ENCODE measurements around the gene PKHD1. TPM values are rescaled to one million over a fixed set of nuclear protein-coding genes. Genes with fewer than 3 reads are reported as not detected.
A peak's percentile ranks its signal among the peaks of the same experiment; 100 is the strongest.

Gene PKHD1
- total RNA-seq, 1 donor from 2014 or later, result 1.6 TPM

- Histone ChIP-seq H3K36me3 (ENCODE audit: control insufficient read depth, insufficient read depth, low read length) (peaks cover 3% of the 10 kb centered on the region), H3K27me3 (ENCODE audit: control insufficient read depth, insufficient read depth, low read length) (no peaks in the 10 kb centered on the region), H3K4me3 (ENCODE audit: low read depth, low read length) (no peak overlapping the region)
- TF ChIP-seq CTCF (IDR thresholded peaks at IDR 0.05; ENCODE audit: insufficient read depth, low read length, poor library complexity, severe bottlenecking), result no peak
- no peak for DNase-seq (ENCODE audit: low read depth)
Measured at GRCh38 chr6:52022675-52023074, 64.7 kb downstream of the PKHD1 start.

DNA sequence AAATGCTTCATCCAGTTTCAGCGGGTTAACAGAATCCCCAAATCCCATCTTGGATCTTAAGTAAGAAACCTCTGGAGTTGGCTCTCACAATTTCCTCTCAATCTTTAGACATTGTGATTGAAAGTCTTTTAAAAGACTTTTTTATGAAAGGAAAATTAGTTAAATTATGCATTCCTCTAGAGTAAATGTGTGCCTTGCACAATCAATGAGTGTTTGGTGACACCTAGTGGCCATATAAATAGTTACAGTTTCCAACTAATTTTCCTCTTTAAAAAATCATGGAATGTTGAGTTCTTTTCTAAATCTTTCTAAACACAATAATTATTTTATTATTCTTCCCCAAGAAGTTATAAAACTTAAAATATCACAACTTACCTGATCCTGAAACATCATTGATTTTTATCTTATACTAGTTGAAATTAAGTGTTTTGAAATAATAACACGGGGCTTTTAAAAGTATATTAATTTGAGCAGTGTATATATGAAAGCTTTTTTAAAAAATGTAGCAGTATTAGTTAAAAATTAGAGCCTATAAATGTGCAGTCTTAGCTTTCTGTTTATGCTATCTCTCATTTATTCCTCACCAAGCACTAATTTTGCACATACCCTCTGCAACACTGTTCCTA lies 66.4 kb downstream of the PKHD1 start:
- Histone ChIP-seq H3K27me3 (ENCODE audit: control insufficient read depth, insufficient read depth, low read length) (no peaks in the 10 kb centered on the region), H3K36me3 (ENCODE audit: control insufficient read depth, insufficient read depth, low read length) (peaks cover 3% of the 10 kb centered on the region), H3K4me3 (ENCODE audit: low read depth, low read length) (no peak overlapping the region)
- TF ChIP-seq CTCF (IDR thresholded peaks at IDR 0.05; ENCODE audit: insufficient read depth, low read length, poor library complexity, severe bottlenecking), result peak; percentile 35
- DNase-seq (ENCODE audit: low read depth), result no peak

DNA sequence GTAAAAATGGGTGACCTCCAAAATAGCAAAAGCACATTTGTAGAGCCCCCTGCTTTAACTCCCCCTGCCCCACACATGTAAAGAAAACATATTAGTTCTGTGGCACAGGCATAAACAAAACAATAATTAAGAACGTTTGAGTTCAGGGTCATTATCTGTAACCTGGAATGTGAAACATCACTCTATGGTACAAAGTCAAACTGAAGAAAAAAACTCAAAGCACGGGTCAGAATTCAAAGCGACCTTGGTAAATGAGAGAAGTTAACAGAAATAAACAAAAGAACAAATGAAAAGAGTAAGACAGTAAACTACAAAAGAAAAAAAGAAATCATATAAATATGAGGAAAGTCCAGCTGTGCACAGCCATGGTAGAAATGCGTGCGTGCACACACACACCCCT lies 67.5 kb downstream of the PKHD1 start:
- no peak for DNase-seq (ENCODE audit: low read depth)
- peaks cover 1% of the 10 kb centered on the region for H3K36me3 ChIP-seq (ENCODE audit: control insufficient read depth, insufficient read depth, low read length)
- no peaks in the 10 kb centered on the region for H3K27me3 ChIP-seq (ENCODE audit: control insufficient read depth, insufficient read depth, low read length)
- TF ChIP-seq CTCF (IDR thresholded peaks at IDR 0.05; ENCODE audit: insufficient read depth, low read length, poor library complexity, severe bottlenecking), result no peak
- H3K4me3 ChIP-seq (ENCODE audit: low read depth, low read length), result no peak overlapping the region

DNA sequence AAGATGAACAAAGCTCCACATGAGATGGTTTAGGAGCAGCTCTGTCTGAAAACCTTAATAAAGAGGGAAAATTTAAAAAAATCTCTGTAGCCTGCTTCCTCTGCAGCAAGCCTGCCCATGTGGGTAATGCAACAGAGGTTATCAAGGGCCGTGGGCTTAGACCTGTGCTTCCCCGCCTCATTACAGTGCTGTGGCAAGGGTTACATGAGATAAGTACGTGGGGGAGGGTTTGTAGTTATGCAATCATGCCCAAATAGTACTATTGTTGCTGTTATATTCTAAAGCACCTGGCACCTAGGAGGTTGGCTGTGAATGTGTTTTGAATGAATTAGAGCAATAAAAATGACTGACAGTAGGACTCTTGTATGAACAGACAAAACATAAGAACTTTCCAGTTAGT lies 68.3 kb downstream of the PKHD1 start:
- no peak for DNase-seq (ENCODE audit: low read depth)

DNA sequence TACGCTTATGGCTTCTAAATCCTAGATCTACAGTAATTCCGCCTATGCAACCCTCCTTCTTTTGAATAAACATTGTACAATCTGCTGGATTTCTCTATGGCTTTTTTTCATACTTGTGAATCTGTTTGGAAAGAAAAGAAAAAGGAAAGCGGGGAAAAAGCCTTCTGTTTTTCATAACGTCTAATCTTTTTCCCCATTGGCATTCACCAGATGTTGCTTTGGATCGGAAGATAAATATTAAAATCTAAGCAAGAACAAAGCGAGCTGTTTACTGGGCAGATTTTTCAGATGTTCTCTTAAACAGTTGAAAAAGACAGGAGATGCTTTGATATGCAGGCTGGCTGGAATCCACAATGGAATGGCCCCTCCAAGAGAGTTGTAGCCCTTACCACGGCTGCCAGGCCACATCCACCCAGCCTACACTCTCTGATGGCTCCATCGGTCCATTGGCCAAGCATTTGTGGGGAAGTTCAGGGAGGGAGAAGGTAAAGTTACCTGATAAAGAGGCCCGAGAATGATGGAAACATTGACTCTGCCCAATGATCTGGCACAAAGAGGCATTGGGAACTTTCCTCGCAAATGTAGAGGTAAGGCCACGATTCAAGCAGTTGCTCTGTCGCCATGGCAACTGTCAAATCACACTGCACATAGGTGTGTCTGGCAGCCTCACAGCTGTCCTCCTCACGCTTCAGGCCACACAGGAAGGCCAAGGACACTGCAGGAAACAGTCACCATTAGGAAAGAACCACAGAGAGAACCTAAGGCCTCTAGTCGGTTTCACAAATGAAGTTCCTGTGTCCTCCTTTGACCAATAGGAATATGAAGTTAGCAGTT lies 70.3 kb downstream of the PKHD1 start:
- DNase-seq (ENCODE audit: low read depth), result no peak
- TF ChIP-seq CTCF (IDR thresholded peaks at IDR 0.05; ENCODE audit: insufficient read depth, low read length, poor library complexity, severe bottlenecking), result no peak
- Histone ChIP-seq H3K36me3 (ENCODE audit: control insufficient read depth, insufficient read depth, low read length) (peaks cover under 1% of the 10 kb centered on the region), H3K4me3 (ENCODE audit: low read depth, low read length) (no peak overlapping the region), H3K27me3 (ENCODE audit: control insufficient read depth, insufficient read depth, low read length) (no peaks in the 10 kb centered on the region)

More for the DNA sequence above, 68.3 kb downstream of the PKHD1 start:
- no peak overlapping the region for H3K4me3 ChIP-seq (ENCODE audit: low read depth, low read length)
- TF ChIP-seq CTCF (IDR thresholded peaks at IDR 0.05; ENCODE audit: insufficient read depth, low read length, poor library complexity, severe bottlenecking), result no peak
- H3K36me3 ChIP-seq (ENCODE audit: control insufficient read depth, insufficient read depth, low read length), result peaks cover 1% of the 10 kb centered on the region
- H3K27me3 ChIP-seq (ENCODE audit: control insufficient read depth, insufficient read depth, low read length), result no peaks in the 10 kb centered on the region
